Mucosa of rectum (tissue), 2 donors: Measurements from ENCODE around the gene TNRC6C.

ENCODE experiments used
- H3K27ac ChIP-seq, 2 donors: one replicate each; pipeline ENCODE4 v1.7.0; 2013; ENCODE audit warnings: inconsistent platforms in 2 of 2, low read depth in 2 of 2, low read length in 2 of 2
- H3K27me3 ChIP-seq, 2 donors: one replicate each; pipeline ENCODE4 v1.7.0; 2013; ENCODE audit warnings: low read length in 2 of 2; ENCODE audit not compliant: control insufficient read depth in 2 of 2, insufficient read depth in 2 of 2
- H3K36me3 ChIP-seq, 2 donors: one replicate each; pipeline ENCODE4 v1.7.0; 2013; ENCODE audit warnings: low read length in 2 of 2; ENCODE audit not compliant: control insufficient read depth in 2 of 2, insufficient read depth in 2 of 2
- H3K4me1 ChIP-seq, 2 donors: one replicate each; pipeline ENCODE4 v1.7.0; 2013; ENCODE audit warnings: low read length in 2 of 2, mild to moderate bottlenecking in 1 of 2; ENCODE audit not compliant: control insufficient read depth in 2 of 2, insufficient read depth in 2 of 2
- H3K4me3 ChIP-seq, 2 donors: one replicate each; pipeline ENCODE4 v1.7.0; 2013; ENCODE audit warnings: low read length in 2 of 2
- H3K9ac ChIP-seq, 2 donors: one replicate each; pipeline ENCODE4 v1.7.0; 2013; ENCODE audit warnings: low read length in 2 of 2, low read depth in 1 of 2, mild to moderate bottlenecking in 1 of 2
- H3K9me3 ChIP-seq, 2 donors: one replicate each; pipeline ENCODE4 v1.7.0; 2013; ENCODE audit warnings: low read length in 2 of 2; ENCODE audit not compliant: control insufficient read depth in 2 of 2
- donor health status: healthy.
- donor health status: Normal muscosa, but diverticular disease.

TNRC6C gene

DNA sequence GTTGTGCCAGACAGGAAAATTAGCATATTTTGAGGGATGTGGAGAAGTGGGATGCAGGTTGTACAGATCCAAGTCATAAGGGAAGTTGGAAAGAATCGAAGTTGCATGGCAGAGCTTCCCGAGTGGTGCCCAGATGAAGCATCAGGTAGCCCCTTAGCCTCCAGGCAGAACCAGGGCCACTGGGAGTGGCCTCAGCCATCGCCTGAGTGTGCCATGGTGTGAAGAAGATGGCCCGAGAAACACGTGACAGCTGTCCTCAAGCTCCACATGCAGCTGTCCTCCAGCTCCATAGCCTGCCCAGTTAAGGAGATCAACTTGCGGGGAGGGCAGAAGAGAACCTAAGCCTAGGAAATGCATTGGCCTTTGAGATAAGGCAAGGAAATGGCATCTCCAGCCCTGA is 136.5 kb downstream of the TNRC6C start:
- no peaks in the 10 kb centered on the region for H3K27me3 ChIP-seq
- H3K9ac ChIP-seq = no peak overlapping the region
- no peak overlapping the region for H3K27ac ChIP-seq
- H3K36me3 ChIP-seq = peaks cover 50 to 72% of the 10 kb centered on the region in 2 donors
- H3K9me3 ChIP-seq = no peaks in the 10 kb centered on the region
- no peak overlapping the region for H3K4me3 ChIP-seq
- H3K4me1 ChIP-seq = no peaks in the 10 kb centered on the region

GRCh38 chr17:78096093-78096492 is 137.6 kb downstream of the TNRC6C start:
- Histone ChIP-seq H3K36me3 (peaks cover 48 to 66% of the 10 kb centered on the region in 2 donors), H3K4me1 (no peaks in the 10 kb centered on the region), H3K4me3 (no peak overlapping the region), H3K27me3 (no peaks in the 10 kb centered on the region), H3K27ac (no peak overlapping the region), H3K9ac (no peak overlapping the region), H3K9me3 (no peaks in the 10 kb centered on the region)

- Histone ChIP-seq H3K9ac (no peak overlapping the region), H3K27me3 (no peaks in the 10 kb centered on the region), H3K27ac (no peak overlapping the region), H3K4me1 (no peaks in the 10 kb centered on the region), H3K36me3 (peaks cover 32 to 43% of the 10 kb centered on the region in 2 donors), H3K4me3 (no peak overlapping the region), H3K9me3 (no peaks in the 10 kb centered on the region)
Measured at GRCh38 chr17:78101112-78101511, 142.6 kb downstream of the TNRC6C start.

DNA sequence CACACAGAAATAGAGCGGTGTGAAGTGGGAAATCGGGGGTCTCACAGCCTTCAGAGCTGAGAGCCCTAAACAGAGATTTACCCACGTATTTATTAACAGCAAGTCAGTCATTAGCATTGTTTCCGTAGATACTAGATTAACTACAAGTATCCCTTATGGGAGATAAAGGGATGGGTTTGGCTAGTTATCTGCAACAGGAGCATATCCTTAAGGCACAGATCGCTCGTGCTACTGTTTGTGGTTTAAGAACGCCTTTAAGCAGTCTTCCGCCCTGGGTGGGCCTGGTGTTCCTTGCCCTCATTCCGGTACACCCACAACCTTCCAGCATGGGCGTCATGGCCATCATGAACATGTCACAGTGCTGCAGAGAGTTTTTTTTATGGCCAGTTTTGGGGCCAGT is 143.0 kb downstream of the TNRC6C start:
- Histone ChIP-seq H3K9me3 (no peaks in the 10 kb centered on the region), H3K27ac (no peak overlapping the region), H3K4me1 (no peaks in the 10 kb centered on the region), H3K27me3 (no peaks in the 10 kb centered on the region), H3K4me3 (no peak overlapping the region), H3K9ac (no peak overlapping the region), H3K36me3 (peaks cover 32 to 39% of the 10 kb centered on the region in 2 donors)

DNA sequence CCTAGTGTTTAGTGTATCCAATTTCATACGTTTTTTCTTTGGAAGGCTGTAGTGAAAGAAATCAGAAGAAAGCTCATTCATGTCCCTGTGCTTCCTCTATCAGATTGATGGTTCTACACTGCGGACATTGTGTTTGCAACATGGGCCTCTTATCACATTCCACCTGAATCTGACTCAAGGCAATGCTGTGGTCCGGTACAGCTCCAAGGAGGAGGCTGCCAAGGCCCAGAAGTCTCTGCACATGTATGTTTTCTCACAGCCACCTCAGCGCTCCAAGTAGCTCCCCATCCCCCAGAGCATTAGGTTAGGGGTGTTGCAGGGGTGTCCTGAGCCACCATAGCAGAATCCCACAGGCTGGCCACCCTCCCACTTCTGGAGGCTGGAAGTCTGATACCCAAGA is 144.8 kb downstream of the TNRC6C start:
- no peaks in the 10 kb centered on the region for H3K27me3 ChIP-seq
- no peaks in the 10 kb centered on the region for H3K9me3 ChIP-seq
- H3K27ac ChIP-seq = no peak overlapping the region
- H3K9ac ChIP-seq = no peak overlapping the region
- no peak overlapping the region for H3K4me3 ChIP-seq
- H3K36me3 ChIP-seq = peaks cover 22 to 26% of the 10 kb centered on the region in 2 donors
- no peaks in the 10 kb centered on the region for H3K4me1 ChIP-seq

DNA sequence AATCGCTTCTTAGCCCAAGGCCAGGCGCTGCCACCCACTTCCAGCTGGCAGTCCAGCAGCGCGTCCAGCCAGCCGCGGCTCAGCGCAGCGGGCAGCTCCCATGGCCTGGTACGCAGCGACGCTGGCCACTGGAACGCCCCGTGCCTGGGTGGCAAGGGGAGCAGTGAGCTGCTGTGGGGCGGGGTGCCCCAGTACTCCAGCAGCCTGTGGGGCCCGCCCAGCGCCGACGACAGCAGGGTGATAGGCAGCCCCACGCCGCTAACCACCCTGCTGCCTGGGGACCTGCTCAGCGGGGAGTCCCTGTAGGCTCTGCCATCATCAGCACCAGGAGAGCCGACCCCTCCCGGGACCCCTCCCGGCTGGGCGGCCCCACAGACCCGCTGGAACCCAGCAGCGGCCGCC is 146.0 kb downstream of the TNRC6C start:
- no peaks in the 10 kb centered on the region for H3K4me1 ChIP-seq
- no peak overlapping the region for H3K4me3 ChIP-seq
- no peak overlapping the region for H3K27ac ChIP-seq
- no peaks in the 10 kb centered on the region for H3K9me3 ChIP-seq
- H3K9ac ChIP-seq = no peak overlapping the region
- peaks cover 19 to 23% of the 10 kb centered on the region in 2 donors for H3K36me3 ChIP-seq
- no peaks in the 10 kb centered on the region for H3K27me3 ChIP-seq

GRCh38 chr17:78105101-78105500 is 146.6 kb downstream of the TNRC6C start:
- H3K9me3 ChIP-seq = no peaks in the 10 kb centered on the region
- H3K27me3 ChIP-seq = no peaks in the 10 kb centered on the region
- H3K36me3 ChIP-seq = peaks cover 20 to 21% of the 10 kb centered on the region in 2 donors
- no peak overlapping the region for H3K9ac ChIP-seq
- H3K4me1 ChIP-seq = no peaks in the 10 kb centered on the region
- no peak overlapping the region for H3K4me3 ChIP-seq
- no peak overlapping the region for H3K27ac ChIP-seq

DNA sequence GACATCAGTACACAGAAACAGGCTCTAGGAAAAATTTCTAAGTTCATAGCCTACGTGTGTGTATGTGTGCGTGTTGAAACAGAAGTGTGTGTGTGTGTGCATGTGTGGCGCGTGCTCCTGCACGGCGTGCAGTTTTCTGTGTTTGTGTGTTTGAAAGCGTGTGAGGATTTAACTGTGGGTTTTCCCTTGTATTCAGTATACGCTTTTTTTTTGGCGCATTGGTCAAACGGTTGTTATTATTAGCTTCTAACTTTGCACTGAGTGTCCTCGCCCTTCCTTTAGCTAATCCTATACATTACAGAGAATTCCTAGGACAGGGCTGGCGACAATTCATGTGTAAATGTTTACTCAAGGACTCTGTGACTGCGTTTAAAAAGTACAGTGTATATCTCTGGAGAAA is 147.0 kb downstream of the TNRC6C start:
- Histone ChIP-seq H3K36me3 (peaks cover 17 to 25% of the 10 kb centered on the region in 2 donors), H3K4me1 (no peaks in the 10 kb centered on the region), H3K27me3 (no peaks in the 10 kb centered on the region), H3K27ac (no peak overlapping the region), H3K4me3 (no peak overlapping the region), H3K9ac (no peak overlapping the region), H3K9me3 (no peaks in the 10 kb centered on the region)

DNA sequence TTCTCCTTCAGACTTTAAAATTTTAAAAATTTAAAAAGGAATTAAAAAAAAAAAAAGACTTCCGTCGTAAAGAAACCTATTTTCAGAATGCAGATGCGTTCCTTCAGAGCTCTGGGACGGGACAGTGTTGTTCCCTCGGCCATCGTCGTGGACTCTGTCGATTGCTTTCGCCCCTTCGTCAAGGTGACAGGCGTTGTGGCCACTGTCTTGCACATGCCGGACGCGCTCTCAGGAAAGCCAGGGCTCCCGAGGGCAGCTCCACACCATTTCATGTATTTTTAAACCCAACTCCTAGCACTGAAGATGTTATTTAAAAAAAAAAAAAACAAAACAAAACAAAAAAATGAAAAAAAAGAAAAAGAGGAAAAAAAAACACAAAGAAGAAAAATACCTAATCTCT is 147.7 kb downstream of the TNRC6C start:
- Histone ChIP-seq H3K4me3 (no peak overlapping the region), H3K4me1 (no peaks in the 10 kb centered on the region), H3K9ac (no peak overlapping the region), H3K9me3 (no peaks in the 10 kb centered on the region), H3K27me3 (no peaks in the 10 kb centered on the region), H3K36me3 (peaks cover 19 to 29% of the 10 kb centered on the region in 2 donors), H3K27ac (no peak overlapping the region)

DNA sequence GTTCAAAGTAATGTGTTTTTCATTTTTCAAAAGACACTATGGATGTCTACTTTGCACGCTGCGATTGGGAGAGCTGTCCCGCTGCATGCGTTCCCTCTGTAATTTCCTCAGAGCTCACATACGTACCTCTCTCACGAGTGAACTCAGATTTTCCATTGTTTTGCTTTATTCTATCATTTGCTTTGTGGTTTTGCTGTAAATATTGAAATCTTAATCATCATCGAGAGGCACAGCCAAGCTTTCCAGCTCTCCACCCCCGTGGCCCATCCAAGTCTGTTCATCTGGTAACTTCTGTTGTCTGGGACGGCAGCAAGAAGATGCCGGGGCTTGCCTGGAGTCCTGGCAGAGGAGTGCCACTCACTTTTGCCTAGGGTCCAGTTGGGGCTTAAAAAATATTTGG is 149.0 kb downstream of the TNRC6C start:
- H3K4me1 ChIP-seq = peaks cover 0 to 1% of the 10 kb centered on the region in 2 donors
- no peak overlapping the region for H3K9ac ChIP-seq
- H3K36me3 ChIP-seq = peaks cover 19 to 32% of the 10 kb centered on the region in 2 donors
- H3K4me3 ChIP-seq = no peak overlapping the region
- H3K9me3 ChIP-seq = no peaks in the 10 kb centered on the region
- no peak overlapping the region for H3K27ac ChIP-seq
- no peaks in the 10 kb centered on the region for H3K27me3 ChIP-seq
